PFSK-1 (cell line): ENCODE data around the gene PTPN22.

Source experiments
- SIN3A ChIP-seq: IDR thresholded peaks from 2 replicates; pipeline ENCODE4 v1.6.1; 2012; ENCODE audit warnings: mild to moderate bottlenecking, low read length, moderate library complexity, borderline replicate concordance; ENCODE audit not compliant: insufficient read depth
- TAF1 ChIP-seq: IDR thresholded peaks from 2 replicates; pipeline ENCODE4 v1.6.1; 2012; ENCODE audit warnings: low read length, control low read depth, borderline replicate concordance; ENCODE audit not compliant: insufficient read depth
- TF ChIP-seq, protein P1 (sequence below), 2 experiments: IDR thresholded peaks; 2 replicates each; pipeline versions ENCODE4 v1.6.1 to v1.8.0; 2011 to 2012; ENCODE audit warnings: low read depth in 2 of 2, low read length in 2 of 2, control low read depth in 1 of 2, inconsistent platforms in 1 of 2, mild to moderate bottlenecking in 1 of 2, moderate library complexity in 1 of 2; ENCODE audit not compliant: insufficient read depth in 1 of 2

DNA sequence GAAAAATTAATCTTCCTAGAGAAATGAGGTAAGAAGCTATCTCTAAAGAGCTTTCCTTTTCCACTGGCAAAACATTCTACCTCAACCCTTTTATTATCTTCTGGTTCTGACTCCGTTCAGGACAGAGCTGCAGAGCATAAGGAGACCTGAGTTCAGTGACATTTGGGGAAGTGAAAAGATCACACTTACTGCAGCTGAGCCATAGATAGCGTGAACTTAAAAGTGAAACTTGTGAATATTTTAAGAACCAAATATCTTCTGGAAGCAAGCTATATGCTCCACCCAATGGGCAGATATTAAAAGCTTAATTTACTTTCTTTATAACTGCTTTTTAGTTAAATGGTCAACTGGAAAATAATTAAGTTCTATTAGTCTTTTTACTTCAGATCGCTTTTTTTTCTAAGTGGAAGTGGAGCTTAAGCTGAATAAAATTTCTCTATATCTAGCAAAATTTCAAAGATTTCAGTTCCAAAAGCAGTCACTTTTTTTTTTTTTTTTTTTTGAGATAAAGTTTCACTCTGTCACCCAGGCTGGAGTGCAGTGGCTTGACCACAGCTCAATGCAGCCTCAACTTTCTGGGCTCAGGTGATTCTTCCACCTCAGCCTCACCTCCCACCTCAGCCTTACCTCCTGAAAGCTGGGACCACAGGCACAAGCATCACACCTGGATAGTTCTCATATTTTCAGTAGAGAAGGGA is 11.9 kb downstream of the PTPN22 start:
- TF ChIP-seq TAF1 (no peak), SIN3A (no peak)
- TF ChIP-seq, protein P1, sequence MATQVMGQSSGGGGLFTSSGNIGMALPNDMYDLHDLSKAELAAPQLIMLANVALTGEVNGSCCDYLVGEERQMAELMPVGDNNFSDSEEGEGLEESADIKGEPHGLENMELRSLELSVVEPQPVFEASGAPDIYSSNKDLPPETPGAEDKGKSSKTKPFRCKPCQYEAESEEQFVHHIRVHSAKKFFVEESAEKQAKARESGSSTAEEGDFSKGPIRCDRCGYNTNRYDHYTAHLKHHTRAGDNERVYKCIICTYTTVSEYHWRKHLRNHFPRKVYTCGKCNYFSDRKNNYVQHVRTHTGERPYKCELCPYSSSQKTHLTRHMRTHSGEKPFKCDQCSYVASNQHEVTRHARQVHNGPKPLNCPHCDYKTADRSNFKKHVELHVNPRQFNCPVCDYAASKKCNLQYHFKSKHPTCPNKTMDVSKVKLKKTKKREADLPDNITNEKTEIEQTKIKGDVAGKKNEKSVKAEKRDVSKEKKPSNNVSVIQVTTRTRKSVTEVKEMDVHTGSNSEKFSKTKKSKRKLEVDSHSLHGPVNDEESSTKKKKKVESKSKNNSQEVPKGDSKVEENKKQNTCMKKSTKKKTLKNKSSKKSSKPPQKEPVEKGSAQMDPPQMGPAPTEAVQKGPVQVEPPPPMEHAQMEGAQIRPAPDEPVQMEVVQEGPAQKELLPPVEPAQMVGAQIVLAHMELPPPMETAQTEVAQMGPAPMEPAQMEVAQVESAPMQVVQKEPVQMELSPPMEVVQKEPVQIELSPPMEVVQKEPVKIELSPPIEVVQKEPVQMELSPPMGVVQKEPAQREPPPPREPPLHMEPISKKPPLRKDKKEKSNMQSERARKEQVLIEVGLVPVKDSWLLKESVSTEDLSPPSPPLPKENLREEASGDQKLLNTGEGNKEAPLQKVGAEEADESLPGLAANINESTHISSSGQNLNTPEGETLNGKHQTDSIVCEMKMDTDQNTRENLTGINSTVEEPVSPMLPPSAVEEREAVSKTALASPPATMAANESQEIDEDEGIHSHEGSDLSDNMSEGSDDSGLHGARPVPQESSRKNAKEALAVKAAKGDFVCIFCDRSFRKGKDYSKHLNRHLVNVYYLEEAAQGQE (IDR thresholded peaks at IDR 0.05; ENCODE audit: insufficient read depth in 1 of 2, low read depth in 2 of 2, low read length in 2 of 2) = no peak
